Thymus (tissue), 11 donors: ENCODE data around the gene STIP1. TPM values are rescaled to one million over a fixed set of nuclear protein-coding genes. Genes with fewer than 3 reads are reported as not detected.

ENCODE experiments used
- DNase-seq, 9 donors: peaks; one replicate each; pipeline ENCODE4 v3.0.0-alpha.2; 2013; ENCODE audit warnings: low spot score in 9 of 9, low read depth in 6 of 9, missing footprints in 1 of 9
- H3K27ac ChIP-seq, 2 donors: one replicate each; pipeline ENCODE4 v1.5.1; 2013; ENCODE audit warnings: control low read depth in 1 of 2, low read depth in 1 of 2, low read length in 1 of 2, mild to moderate bottlenecking in 1 of 2, moderate library complexity in 1 of 2
- H3K27me3 ChIP-seq, 2 donors: one replicate each; pipeline ENCODE4 v1.5.1; 2013; ENCODE audit warnings: low read length in 1 of 2; ENCODE audit not compliant: control insufficient read depth in 2 of 2, insufficient read depth in 1 of 2
- H3K36me3 ChIP-seq, 2 donors: one replicate each; pipeline ENCODE4 v1.5.1; 2013; ENCODE audit warnings: low read length in 1 of 2, mild to moderate bottlenecking in 1 of 2, moderate library complexity in 1 of 2; ENCODE audit not compliant: control insufficient read depth in 2 of 2, insufficient read depth in 2 of 2
- H3K4me1 ChIP-seq, 2 donors: one replicate each; pipeline ENCODE4 v1.5.1; 2013; ENCODE audit warnings: low read length in 2 of 2; ENCODE audit not compliant: control insufficient read depth in 2 of 2, insufficient read depth in 2 of 2
- H3K4me3 ChIP-seq, 2 donors: one replicate each; pipeline ENCODE4 v1.5.1; 2013; ENCODE audit warnings: low read length in 2 of 2, control low read depth in 1 of 2, mild to moderate bottlenecking in 1 of 2
- H3K9me3 ChIP-seq, 2 donors: one replicate each; pipeline ENCODE4 v1.5.1; 2013; ENCODE audit warnings: low read length in 1 of 2, mild to moderate bottlenecking in 1 of 2; ENCODE audit not compliant: control insufficient read depth in 2 of 2, insufficient read depth in 1 of 2
- WGBS: extraction: QIAGEN DNeasy Blood & Tissue Kit; methylation state at CpG from one replicate; pipeline ENCODE4 v1.1.7; 2013; 5-methylcytosine and 5-hydroxymethylcytosine counted together
- polyA plus RNA-seq: library from polyadenylated mRNA; stranded (reverse); fragments of 200-250 nt; gene quantifications from one replicate; pipeline ENCODE4 v1.2.3, GENCODE V29; 2013
- total RNA-seq: library from RNA; stranded (reverse); fragments of 120-200 nt; gene quantifications from one replicate; pipeline ENCODE4 v1.2.4, GENCODE V29; 2013
- donor health status: healthy.

Gene STIP1
- total and polyA plus RNA-seq, 2 donors: 46.7 to 94.1 TPM

DNA sequence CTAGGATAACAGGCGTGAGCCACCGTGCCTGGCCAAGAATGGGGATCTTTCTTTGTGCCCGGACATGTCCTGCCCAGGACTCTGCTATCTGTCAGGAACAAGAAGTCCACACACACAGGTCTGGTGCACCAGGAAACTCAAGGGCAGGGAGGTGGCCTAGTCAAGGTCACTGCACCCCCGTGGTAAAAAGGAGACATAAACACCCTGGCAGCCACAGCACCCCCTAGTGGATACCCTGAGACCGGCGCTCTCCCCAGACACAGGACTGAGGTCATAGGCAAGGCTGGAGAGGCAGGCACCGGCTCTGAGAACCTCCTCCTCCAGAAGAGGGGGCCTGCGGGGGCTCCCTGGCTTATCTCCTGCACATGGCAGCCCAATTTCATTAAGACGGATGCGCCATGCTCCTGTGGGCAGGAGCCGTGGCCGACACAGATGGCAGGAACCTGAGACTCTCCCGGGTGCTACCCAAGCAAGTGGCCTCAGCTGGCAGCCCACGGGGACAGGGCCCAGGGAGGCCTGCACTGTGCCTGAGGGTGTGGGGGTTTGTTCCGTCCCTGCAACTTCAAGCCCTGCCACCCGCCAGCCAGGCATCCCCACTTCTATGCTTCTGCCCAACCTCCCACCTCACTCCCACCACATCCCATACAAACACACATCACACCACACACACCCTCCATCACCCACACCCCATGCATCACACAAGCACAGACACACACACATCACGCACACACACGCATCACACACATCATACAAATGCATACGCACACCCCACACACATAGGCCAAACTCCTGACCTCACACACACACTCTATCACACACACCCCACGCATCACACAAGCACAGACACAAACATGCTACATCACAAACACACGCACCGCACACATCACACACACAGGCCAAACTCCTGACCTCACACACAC, 39.7 kb upstream of the STIP1 start:
- Histone ChIP-seq H3K9me3 (no peaks in the 10 kb centered on the region), H3K36me3 (no peaks in the 10 kb centered on the region), H3K27me3 (no peaks in the 10 kb centered on the region), H3K4me3 (no peak overlapping the region), H3K4me1 (peaks cover 0 to 7% of the 10 kb centered on the region in 2 donors), H3K27ac (no peak overlapping the region)
- DNase-seq: peak in 5 of 9 donors; percentile 30 to 75 (median 61)
- WGBS: 71% methylated on average over 22 of the region's 22 CpGs

DNA sequence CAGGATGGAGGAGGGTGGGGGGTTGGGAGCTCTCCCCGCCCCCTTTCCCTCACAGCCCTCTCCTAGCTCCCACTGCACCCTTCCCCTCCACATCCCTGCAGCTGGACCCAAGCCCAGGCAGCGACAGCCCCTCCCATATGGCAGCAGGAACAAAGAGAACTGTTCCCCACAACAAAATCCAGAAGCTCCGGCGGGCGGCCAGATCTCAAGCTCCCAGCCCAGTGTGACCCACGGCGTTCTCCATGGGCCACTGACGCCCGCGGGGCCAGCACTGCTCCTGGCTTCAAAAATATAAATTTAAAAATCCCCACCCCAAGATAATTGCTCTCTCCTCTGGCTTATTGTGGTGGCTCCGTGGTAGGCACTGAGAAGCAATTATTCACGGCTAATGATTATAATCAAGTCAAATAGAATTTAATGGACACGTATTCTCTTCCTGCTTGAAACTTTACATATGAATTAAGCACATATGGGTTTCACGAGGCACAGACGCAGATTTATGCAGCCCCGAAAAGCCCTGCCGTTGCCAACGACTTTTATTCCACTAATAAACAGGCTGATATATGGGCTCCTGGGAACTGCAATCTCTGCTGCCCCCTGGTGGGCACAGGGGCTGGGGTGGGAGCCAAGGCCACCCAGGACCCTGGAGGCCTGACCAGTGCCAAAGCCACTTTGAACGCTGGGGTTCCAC, 37.6 kb upstream of the STIP1 start:
- WGBS: 55% methylated on average over 19 of the region's 19 CpGs
- H3K27ac ChIP-seq: no peak overlapping the region
- peaks cover 0 to 2% of the 10 kb centered on the region in 2 donors for H3K27me3 ChIP-seq
- peaks cover 0 to 7% of the 10 kb centered on the region in 2 donors for H3K4me1 ChIP-seq
- H3K9me3 ChIP-seq: peaks cover 0 to 3% of the 10 kb centered on the region in 2 donors
- H3K4me3 ChIP-seq: no peak overlapping the region
- H3K36me3 ChIP-seq: no peaks in the 10 kb centered on the region
- DNase-seq: peak in 5 of 9 donors; percentile 26 to 83 (median 61)

DNA sequence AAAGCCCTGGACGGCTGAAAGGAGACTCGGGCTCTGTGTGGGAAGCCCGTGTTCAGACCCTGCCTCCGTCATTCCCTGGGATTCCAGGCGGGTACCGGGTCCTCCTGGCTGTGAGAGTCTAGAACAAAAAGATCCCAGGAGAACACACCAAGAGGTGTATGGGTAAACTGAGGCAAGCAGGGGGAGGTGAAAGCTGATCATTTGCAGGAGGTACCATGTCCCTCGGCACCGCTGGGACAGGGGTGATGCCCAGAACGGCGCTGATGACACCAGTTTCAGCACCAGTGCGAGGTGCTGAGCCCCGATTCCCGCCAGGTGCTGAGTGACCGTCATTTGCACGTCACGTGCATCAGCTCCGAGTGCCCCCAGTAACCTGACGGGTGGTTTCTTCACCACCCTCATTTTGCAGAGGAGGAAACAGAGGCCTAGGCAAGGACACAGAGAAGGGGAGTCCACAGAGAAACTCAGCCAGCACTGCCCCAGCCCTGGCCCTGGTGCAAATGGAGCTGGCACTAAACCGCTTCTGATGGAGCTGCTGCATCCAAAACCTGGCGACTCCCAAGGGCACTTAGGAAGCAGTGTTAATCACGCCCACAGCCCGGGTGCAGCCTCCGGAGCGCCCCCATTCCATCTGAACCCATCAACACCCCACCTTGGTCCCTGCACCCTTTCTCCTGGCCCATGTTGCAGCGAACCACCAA, 36.9 kb upstream of the STIP1 start:
- Histone ChIP-seq H3K4me1 (peaks cover 0 to 6% of the 10 kb centered on the region in 2 donors), H3K27ac (no peak overlapping the region), H3K9me3 (peaks cover 0 to 4% of the 10 kb centered on the region in 2 donors), H3K36me3 (no peaks in the 10 kb centered on the region), H3K4me3 (no peak overlapping the region), H3K27me3 (peaks cover 0 to 6% of the 10 kb centered on the region in 2 donors)
- no peak for DNase-seq
- WGBS: 94% methylated on average over 25 of the region's 25 CpGs

DNA sequence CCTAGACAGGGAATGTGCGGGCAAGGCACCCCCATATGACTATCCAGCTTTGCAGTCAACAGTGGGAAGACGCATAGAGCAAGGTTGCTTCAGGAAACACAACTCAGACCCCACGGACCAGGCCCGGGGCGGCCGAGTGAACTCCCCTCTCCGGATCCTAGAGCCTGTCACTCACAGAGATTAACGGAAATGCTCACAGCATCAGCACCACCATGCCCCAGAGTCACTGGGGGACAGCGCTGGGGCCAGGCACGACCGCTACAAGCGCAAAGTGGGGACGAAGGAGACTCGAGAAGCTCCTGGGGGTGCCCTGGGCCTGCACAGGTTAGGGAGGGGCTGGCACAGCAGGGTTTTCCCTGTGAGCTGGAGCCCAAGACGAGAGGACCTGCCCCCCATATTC, 35.9 kb upstream of the STIP1 start:
- Histone ChIP-seq H3K4me3 (no peak overlapping the region), H3K36me3 (no peaks in the 10 kb centered on the region), H3K27me3 (peaks cover 0 to 6% of the 10 kb centered on the region in 2 donors), H3K27ac (no peak overlapping the region), H3K9me3 (peaks cover 0 to 4% of the 10 kb centered on the region in 2 donors), H3K4me1 (peaks cover 0 to 6% of the 10 kb centered on the region in 2 donors)
- no peak for DNase-seq
- WGBS: 95% methylated on average over 15 of the region's 15 CpGs

DNA sequence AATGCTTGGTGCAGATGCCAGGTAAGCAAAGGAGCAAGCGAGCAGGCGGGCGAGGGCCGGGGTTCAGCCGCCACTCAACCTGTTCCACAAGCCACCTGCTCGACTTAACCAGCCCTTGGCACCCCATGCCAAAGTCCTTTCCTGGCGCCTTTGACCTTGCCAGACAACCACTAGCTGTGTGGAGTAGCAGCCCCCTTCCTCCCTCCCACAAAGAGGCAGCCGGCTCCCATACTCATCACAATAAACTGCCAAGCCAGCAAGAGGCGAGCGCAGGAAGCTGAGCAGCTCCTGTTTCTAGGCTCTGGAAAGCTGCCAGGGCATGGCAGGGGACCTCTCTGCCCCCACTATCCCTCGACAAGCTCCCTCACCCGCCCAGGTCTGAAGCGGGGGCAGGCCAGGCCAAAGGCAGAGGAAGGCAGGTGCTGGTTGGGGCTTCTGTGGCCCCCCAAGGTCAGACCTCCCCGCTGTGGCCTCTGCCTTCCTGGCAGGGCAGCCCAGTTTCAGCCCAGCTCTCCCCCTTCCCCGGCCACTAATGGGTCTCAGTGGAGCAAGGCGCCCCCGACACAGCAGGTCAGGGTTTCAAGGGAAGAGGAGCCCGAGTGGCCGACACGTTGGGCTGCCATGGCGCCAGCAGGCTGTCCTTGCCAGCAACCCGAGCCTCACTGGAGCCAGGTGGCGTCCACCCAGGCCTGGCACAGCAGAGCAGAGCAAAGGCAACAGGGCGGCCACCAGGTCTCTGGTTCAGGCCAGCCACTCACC, 35.3 kb upstream of the STIP1 start:
- H3K27me3 ChIP-seq: peaks cover 0 to 6% of the 10 kb centered on the region in 2 donors
- no peaks in the 10 kb centered on the region for H3K36me3 ChIP-seq
- 89% methylated on average over 24 of the region's 24 CpGs for WGBS
- no peak overlapping the region for H3K27ac ChIP-seq
- DNase-seq: no peak
- peaks cover 0 to 4% of the 10 kb centered on the region in 2 donors for H3K9me3 ChIP-seq
- H3K4me3 ChIP-seq: no peak overlapping the region
- H3K4me1 ChIP-seq: peaks cover 0 to 6% of the 10 kb centered on the region in 2 donors

DNA sequence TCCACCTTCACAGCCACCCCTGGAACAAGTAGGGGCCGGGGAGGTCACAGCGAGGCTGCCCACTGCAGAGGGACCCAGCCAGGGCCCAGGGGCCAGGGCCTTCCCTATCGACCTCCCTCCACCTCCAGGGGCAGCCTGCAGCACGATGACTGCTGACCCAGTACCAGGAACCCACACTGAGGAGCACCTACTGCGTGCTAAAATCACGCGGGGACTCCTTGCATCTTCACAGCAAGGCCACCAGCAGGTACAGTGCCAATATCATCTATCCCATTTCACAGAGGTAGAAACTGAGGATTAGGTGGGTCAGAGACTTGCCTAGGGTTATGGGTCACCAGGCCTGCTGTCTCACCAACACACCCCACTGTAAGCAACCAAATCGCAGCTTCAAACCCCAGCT, 34.6 kb upstream of the STIP1 start:
- Histone ChIP-seq H3K27me3 (peaks cover 0 to 6% of the 10 kb centered on the region in 2 donors), H3K36me3 (no peaks in the 10 kb centered on the region), H3K9me3 (peaks cover 0 to 4% of the 10 kb centered on the region in 2 donors), H3K4me1 (peaks cover 0 to 6% of the 10 kb centered on the region in 2 donors), H3K27ac (no peak overlapping the region), H3K4me3 (no peak overlapping the region)
- no peak for DNase-seq
- 96% methylated on average over 8 of the region's 8 CpGs for WGBS

DNA sequence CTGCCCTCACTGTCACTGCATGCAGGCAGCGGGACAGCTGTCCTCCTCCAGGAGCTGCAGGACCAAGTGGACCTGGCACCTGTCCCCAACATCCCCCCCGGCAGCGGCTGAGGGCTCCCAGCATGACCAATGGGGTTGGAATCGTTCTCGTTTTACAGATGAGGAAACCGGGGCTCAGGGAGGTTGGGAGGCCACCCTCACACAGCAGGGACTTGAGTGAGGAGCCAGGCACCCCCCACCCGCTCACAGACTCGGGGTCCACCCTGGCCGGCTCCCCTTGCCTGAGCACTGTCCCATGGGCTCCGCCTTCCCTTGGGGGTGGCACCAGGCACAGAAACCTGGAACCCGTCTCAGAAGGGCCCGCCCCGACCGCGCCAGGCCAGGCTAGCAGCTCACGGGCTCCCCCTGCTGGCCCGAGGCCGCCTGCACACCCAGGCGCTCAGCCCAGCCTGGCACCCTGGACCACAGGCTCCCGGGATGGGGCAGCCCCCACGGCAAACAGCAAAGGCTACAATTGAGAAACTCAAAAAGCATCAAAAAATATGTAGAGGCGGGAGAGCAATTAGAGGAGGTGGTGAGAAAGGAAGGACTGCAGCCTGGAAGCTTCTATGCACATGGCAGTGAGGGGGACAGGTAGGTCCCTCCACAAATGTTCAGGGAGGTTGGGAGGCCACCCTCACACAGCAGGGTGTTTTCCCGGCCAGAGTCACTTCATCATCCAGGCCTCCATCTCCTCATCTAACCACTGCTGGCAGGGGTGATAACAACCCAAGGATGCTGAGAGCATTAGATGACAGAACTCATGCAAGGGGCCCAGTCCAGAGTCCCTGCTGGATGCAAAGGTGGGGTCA, 32.9 kb upstream of the STIP1 start:
- peaks cover 0 to 6% of the 10 kb centered on the region in 2 donors for H3K27me3 ChIP-seq
- no peaks in the 10 kb centered on the region for H3K36me3 ChIP-seq
- no peak overlapping the region for H3K4me3 ChIP-seq
- peaks cover 0 to 6% of the 10 kb centered on the region in 2 donors for H3K4me1 ChIP-seq
- 25% methylated on average over 23 of the region's 23 CpGs for WGBS
- no peak overlapping the region for H3K27ac ChIP-seq
- peaks cover 0 to 4% of the 10 kb centered on the region in 2 donors for H3K9me3 ChIP-seq
- peak in 7 of 9 donors; percentile 26 to 68 (median 53) for DNase-seq

DNA sequence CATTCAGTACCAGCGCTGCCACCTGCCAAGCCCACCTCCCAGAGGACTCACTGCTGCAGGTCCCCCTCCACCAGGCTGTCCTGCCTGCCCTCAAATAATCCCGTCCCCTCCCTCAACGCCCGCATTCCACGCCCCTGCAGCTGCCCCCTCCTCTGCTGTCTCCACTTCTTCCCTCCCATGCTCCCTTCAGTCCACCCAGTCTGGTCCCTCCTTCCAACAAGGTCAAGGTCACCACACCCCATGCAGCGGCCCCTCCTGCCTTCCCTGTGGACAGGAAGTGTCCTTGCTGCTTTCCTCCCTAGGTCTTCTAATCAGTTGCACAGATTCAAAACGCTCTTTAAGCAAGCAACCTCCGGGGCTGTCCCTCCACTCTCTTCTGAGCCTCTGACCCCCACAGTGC, 32.2 kb upstream of the STIP1 start:
- Histone ChIP-seq H3K9me3 (peaks cover 0 to 4% of the 10 kb centered on the region in 2 donors), H3K4me1 (peaks cover 0 to 3% of the 10 kb centered on the region in 2 donors), H3K36me3 (no peaks in the 10 kb centered on the region), H3K27me3 (peaks cover 0 to 6% of the 10 kb centered on the region in 2 donors), H3K27ac (no peak overlapping the region), H3K4me3 (no peak overlapping the region)
- DNase-seq: no peak
- WGBS: 80% methylated on average over 8 of the region's 8 CpGs
